ENCODE results near the gene TMOD4. TPM values are rescaled to one million over a fixed set of nuclear protein-coding genes. Genes with fewer than 3 reads are reported as not detected.

The TMOD4 gene
- total RNA-seq, 1 donor from 2014 or later, result not detected

- Histone ChIP-seq H3K4me3 (ENCODE audit: low read depth, low read length) (no peak overlapping the region), H3K36me3 (ENCODE audit: control insufficient read depth, insufficient read depth, low read length) (no peaks in the 10 kb centered on the region), H3K27me3 (ENCODE audit: control insufficient read depth, insufficient read depth, low read length) (peaks cover 14% of the 10 kb centered on the region)
- no peak for TF ChIP-seq CTCF (IDR thresholded peaks at IDR 0.05; ENCODE audit: insufficient read depth, low read length, poor library complexity, severe bottlenecking)
- no peak for DNase-seq (ENCODE audit: low read depth)
Measured at GRCh38 chr1:151133018-151133806, 42.6 kb downstream of the TMOD4 start.

GRCh38 chr1:151132335-151133017 is 43.3 kb downstream of the TMOD4 start:
- Histone ChIP-seq H3K4me3 (ENCODE audit: low read depth, low read length) (no peak overlapping the region), H3K36me3 (ENCODE audit: control insufficient read depth, insufficient read depth, low read length) (no peaks in the 10 kb centered on the region), H3K27me3 (ENCODE audit: control insufficient read depth, insufficient read depth, low read length) (peaks cover 14% of the 10 kb centered on the region)
- DNase-seq (ENCODE audit: low read depth), result no peak
- no peak for TF ChIP-seq CTCF (IDR thresholded peaks at IDR 0.05; ENCODE audit: insufficient read depth, low read length, poor library complexity, severe bottlenecking)

GRCh38 chr1:151131701-151132334 is 44.0 kb downstream of the TMOD4 start:
- peak overlapping the region; percentile 5 for H3K4me3 ChIP-seq (ENCODE audit: low read depth, low read length)
- no peaks in the 10 kb centered on the region for H3K36me3 ChIP-seq (ENCODE audit: control insufficient read depth, insufficient read depth, low read length)
- peaks cover 14% of the 10 kb centered on the region for H3K27me3 ChIP-seq (ENCODE audit: control insufficient read depth, insufficient read depth, low read length)
- TF ChIP-seq CTCF (IDR thresholded peaks at IDR 0.05; ENCODE audit: insufficient read depth, low read length, poor library complexity, severe bottlenecking), result no peak
- no peak for DNase-seq (ENCODE audit: low read depth)

GRCh38 chr1:151130987-151131586 is 44.7 kb downstream of the TMOD4 start:
- peak overlapping the region; percentile 5 for H3K4me3 ChIP-seq (ENCODE audit: low read depth, low read length)
- H3K27me3 ChIP-seq (ENCODE audit: control insufficient read depth, insufficient read depth, low read length), result peaks cover 14% of the 10 kb centered on the region
- H3K36me3 ChIP-seq (ENCODE audit: control insufficient read depth, insufficient read depth, low read length), result no peaks in the 10 kb centered on the region
- DNase-seq (ENCODE audit: low read depth), result peak; percentile 63
- no peak for TF ChIP-seq CTCF (IDR thresholded peaks at IDR 0.05; ENCODE audit: insufficient read depth, low read length, poor library complexity, severe bottlenecking)

GRCh38 chr1:151128800-151129199 is 47.0 kb downstream of the TMOD4 start:
- Histone ChIP-seq H3K4me3 (ENCODE audit: low read depth, low read length) (no peak overlapping the region), H3K27me3 (ENCODE audit: control insufficient read depth, insufficient read depth, low read length) (peaks cover 14% of the 10 kb centered on the region), H3K36me3 (ENCODE audit: control insufficient read depth, insufficient read depth, low read length) (no peaks in the 10 kb centered on the region)
- TF ChIP-seq CTCF (IDR thresholded peaks at IDR 0.05; ENCODE audit: insufficient read depth, low read length, poor library complexity, severe bottlenecking), result no peak
- DNase-seq (ENCODE audit: low read depth), result no peak

Data from kidney epithelial cell (primary cell).